ENCODE results near the gene UMODL1.

UMODL1 gene

GRCh38 chr21:42069843-42070242, 1.3 kb upstream of the UMODL1 start:
- no peak for ATAC-seq
- TF ChIP-seq ZNF565 (CRISPR knock-in tag; conservative IDR thresholded peaks at IDR 0.05; ENCODE audit: low read depth) (no peak), TCF4 (CRISPR knock-in tag; IDR thresholded peaks at IDR 0.05; ENCODE audit: borderline replicate concordance) (no peak), ISL1 (CRISPR knock-in tag; IDR thresholded peaks at IDR 0.05) (no peak), ESRRG (CRISPR knock-in tag; IDR thresholded peaks at IDR 0.05) (no peak), CSRNP3 (CRISPR knock-in tag; IDR thresholded peaks at IDR 0.05) (no peak), ZNF8 (CRISPR knock-in tag; IDR thresholded peaks at IDR 0.05) (no peak), TSHZ2 (CRISPR knock-in tag; IDR thresholded peaks at IDR 0.05) (no peak), RARB (CRISPR knock-in tag; IDR thresholded peaks at IDR 0.05) (no peak), POU6F1 (CRISPR knock-in tag; IDR thresholded peaks at IDR 0.05; ENCODE audit: borderline replicate concordance, low read depth) (no peak), ZFP30 (CRISPR knock-in tag; IDR thresholded peaks at IDR 0.05) (no peak), ZFP3 (CRISPR knock-in tag; IDR thresholded peaks at IDR 0.05) (no peak), ZC3H10 (CRISPR knock-in tag; IDR thresholded peaks at IDR 0.05) (no peak), ZNF70 (CRISPR knock-in tag; IDR thresholded peaks at IDR 0.05) (no peak), SNAI2 (CRISPR knock-in tag; IDR thresholded peaks at IDR 0.05) (no peak), PATZ1 (CRISPR knock-in tag; IDR thresholded peaks at IDR 0.05; ENCODE audit: borderline replicate concordance) (no peak), TOX (CRISPR knock-in tag; IDR thresholded peaks at IDR 0.05; ENCODE audit: borderline replicate concordance) (no peak), CREB5 (CRISPR knock-in tag; IDR thresholded peaks at IDR 0.05; ENCODE audit: low read depth) (no peak), PPARA (CRISPR knock-in tag; IDR thresholded peaks at IDR 0.05; ENCODE audit: borderline replicate concordance) (no peak), BACH2 (CRISPR knock-in tag; IDR thresholded peaks at IDR 0.05; ENCODE audit: borderline replicate concordance) (no peak), CSDC2 (CRISPR knock-in tag; IDR thresholded peaks at IDR 0.05) (no peak)

- ATAC-seq, result no peak; the same call in 2 of the 3 replicates
- no peak for TF ChIP-seq POU6F1 (CRISPR knock-in tag; IDR thresholded peaks at IDR 0.05; ENCODE audit: borderline replicate concordance, low read depth)
- TF ChIP-seq ZNF8 (CRISPR knock-in tag; IDR thresholded peaks at IDR 0.05), result no peak
- no peak for TF ChIP-seq TSHZ2 (CRISPR knock-in tag; IDR thresholded peaks at IDR 0.05)
- TF ChIP-seq ZNF70 (CRISPR knock-in tag; IDR thresholded peaks at IDR 0.05), result no peak
- no peak for TF ChIP-seq TCF4 (CRISPR knock-in tag; IDR thresholded peaks at IDR 0.05; ENCODE audit: borderline replicate concordance)
- TF ChIP-seq ZFP30 (CRISPR knock-in tag; IDR thresholded peaks at IDR 0.05), result no peak
- TF ChIP-seq RARB (CRISPR knock-in tag; IDR thresholded peaks at IDR 0.05), result no peak
- TF ChIP-seq ZFP3 (CRISPR knock-in tag; IDR thresholded peaks at IDR 0.05), result no peak
- no peak for TF ChIP-seq ESRRG (CRISPR knock-in tag; IDR thresholded peaks at IDR 0.05)
- no peak for TF ChIP-seq CSRNP3 (CRISPR knock-in tag; IDR thresholded peaks at IDR 0.05)
- no peak for TF ChIP-seq CSDC2 (CRISPR knock-in tag; IDR thresholded peaks at IDR 0.05)
Observed at GRCh38 chr21:42073145-42074099, 2.3 kb downstream of the UMODL1 start.
